22Rv1 (cell line): ENCODE measurements around the gene TIAM2.

Experiments
- ZFX ChIP-seq: fragments of 450-650 bp; IDR thresholded peaks from 2 replicates; pipeline ENCODE4 v1.6.1; 2017; ENCODE audit warnings: antibody characterized with exemption, borderline replicate concordance
- TF ChIP-seq, protein P1 (sequence below): fragments of 450-650 bp; IDR thresholded peaks from 2 replicates; pipeline ENCODE4 v1.5.1; 2017; ENCODE audit warnings: mild to moderate bottlenecking

DNA sequence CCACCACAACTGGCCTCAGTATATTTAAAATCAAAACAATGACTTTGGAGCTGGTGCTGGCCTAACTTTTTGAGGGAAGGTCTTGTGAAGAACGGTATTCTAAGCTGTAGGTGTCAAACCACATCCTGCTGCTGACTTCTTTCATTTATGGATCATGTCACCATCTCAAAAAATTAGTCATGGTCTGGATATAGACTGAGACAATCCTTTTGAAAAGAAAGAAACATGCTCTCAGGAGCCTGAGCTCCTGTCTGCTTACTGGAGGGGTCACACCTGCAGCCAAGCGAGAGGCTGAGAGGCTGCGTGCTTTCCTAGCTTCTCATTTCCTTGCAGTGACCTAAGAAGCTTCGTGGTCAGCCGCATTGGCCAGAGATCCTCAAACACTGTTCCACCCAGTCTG is 55.2 kb downstream of the TIAM2 start:
- TF ChIP-seq, protein P1, sequence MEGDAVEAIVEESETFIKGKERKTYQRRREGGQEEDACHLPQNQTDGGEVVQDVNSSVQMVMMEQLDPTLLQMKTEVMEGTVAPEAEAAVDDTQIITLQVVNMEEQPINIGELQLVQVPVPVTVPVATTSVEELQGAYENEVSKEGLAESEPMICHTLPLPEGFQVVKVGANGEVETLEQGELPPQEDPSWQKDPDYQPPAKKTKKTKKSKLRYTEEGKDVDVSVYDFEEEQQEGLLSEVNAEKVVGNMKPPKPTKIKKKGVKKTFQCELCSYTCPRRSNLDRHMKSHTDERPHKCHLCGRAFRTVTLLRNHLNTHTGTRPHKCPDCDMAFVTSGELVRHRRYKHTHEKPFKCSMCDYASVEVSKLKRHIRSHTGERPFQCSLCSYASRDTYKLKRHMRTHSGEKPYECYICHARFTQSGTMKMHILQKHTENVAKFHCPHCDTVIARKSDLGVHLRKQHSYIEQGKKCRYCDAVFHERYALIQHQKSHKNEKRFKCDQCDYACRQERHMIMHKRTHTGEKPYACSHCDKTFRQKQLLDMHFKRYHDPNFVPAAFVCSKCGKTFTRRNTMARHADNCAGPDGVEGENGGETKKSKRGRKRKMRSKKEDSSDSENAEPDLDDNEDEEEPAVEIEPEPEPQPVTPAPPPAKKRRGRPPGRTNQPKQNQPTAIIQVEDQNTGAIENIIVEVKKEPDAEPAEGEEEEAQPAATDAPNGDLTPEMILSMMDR = no peak
- TF ChIP-seq ZFX = no peak
